WTC11 (cell line): ENCODE results near the gene AQP4. TPM values are rescaled to one million over a fixed set of nuclear protein-coding genes. Genes with fewer than 3 reads are reported as not detected.

ENCODE experiments used
- ATAC-seq: fragments of 200-7000 bp; cut with Tn5 transposase; 2 replicates; pipeline ENCODE4 v1.10.0; 2021; ENCODE audit warnings: mild to moderate bottlenecking, moderate library complexity
- CTCF ChIA-PET: fragments of 300-600 bp; sonication (Branson Sonifier 250); formaldehyde crosslinking; loops from one replicate; lab custom pipeline; 2021; ENCODE audit warnings: antibody characterized with exemption; lab: Charles Lee
- POLR2A ChIA-PET: fragments of 350-600 bp; sonication (Branson Sonifier 250); formaldehyde crosslinking; loops from one replicate; lab custom pipeline; 2021; ENCODE audit warnings: antibody characterized with exemption; lab: Charles Lee
- DNase-seq: peaks from one replicate; pipeline ENCODE4 v3.0.0; 2021; ENCODE audit warnings: low spot score
- H3K27ac Mint-ChIP-seq: 2 replicates; pipeline ENCODE4 v1.8.0; 2021; ENCODE audit warnings: mixed read lengths
- H3K27me3 Mint-ChIP-seq: 2 replicates; pipeline ENCODE4 v1.8.0; 2021; ENCODE audit warnings: low read depth, mild to moderate bottlenecking, moderate library complexity, mixed read lengths
- H3K36me3 Mint-ChIP-seq: 2 replicates; pipeline ENCODE4 v1.8.0; 2021; ENCODE audit warnings: mixed read lengths
- H3K4me1 Mint-ChIP-seq: 2 replicates; pipeline ENCODE4 v1.8.0; 2022; ENCODE audit warnings: mixed read lengths
- H3K4me3 Mint-ChIP-seq: 2 replicates; pipeline ENCODE4 v1.8.0; 2021; ENCODE audit warnings: mild to moderate bottlenecking, moderate library complexity, mixed read lengths
- H3K9me3 Mint-ChIP-seq: 2 replicates; pipeline ENCODE4 v1.8.0; 2021; ENCODE audit warnings: mixed read lengths
- ATF1 ChIP-seq: sonication (generic); formaldehyde crosslinking; IDR thresholded peaks from 2 replicates; pipeline ENCODE4 v1.8.1; 2023; ENCODE audit warnings: mild to moderate bottlenecking, moderate library complexity, missing genetic modification reagents
- ATF6 ChIP-seq: sonication (generic); formaldehyde crosslinking; IDR thresholded peaks from 2 replicates; pipeline ENCODE4 v1.8.1; 2023; ENCODE audit warnings: mild to moderate bottlenecking, missing genetic modification reagents
- CTCF ChIP-seq: fragments of 200-600 bp; IDR thresholded peaks from 2 replicates; pipeline ENCODE4 v1.8.0; 2022; ENCODE audit warnings: antibody characterized with exemption
- E2F4 ChIP-seq: sonication (generic); formaldehyde crosslinking; IDR thresholded peaks from 2 replicates; pipeline ENCODE4 v1.8.1; 2022; ENCODE audit warnings: low read depth, mild to moderate bottlenecking, moderate library complexity, missing genetic modification reagents, borderline replicate concordance
- ETV6 ChIP-seq: sonication (generic); formaldehyde crosslinking; IDR thresholded peaks from 2 replicates; pipeline ENCODE4 v1.8.1; 2022; ENCODE audit warnings: mild to moderate bottlenecking, missing genetic modification reagents
- HMGA2 ChIP-seq: fragments of 250-450 bp; sonication (Bioruptor Pico); IDR thresholded peaks from 2 replicates; pipeline ENCODE4 v1.4.0; 2021; ENCODE audit warnings: mild to moderate bottlenecking, moderate library complexity
- NR2C2 ChIP-seq: sonication (generic); formaldehyde crosslinking; IDR thresholded peaks from 2 replicates; pipeline ENCODE4 v1.8.0; 2022; ENCODE audit warnings: mild to moderate bottlenecking, missing genetic modification reagents
- RORB ChIP-seq: fragments of 250-450 bp; sonication (Bioruptor Pico); IDR thresholded peaks from 2 replicates; pipeline ENCODE4 v1.9.0; 2021; ENCODE audit warnings: mild to moderate bottlenecking
- SMAD3 ChIP-seq: sonication (generic); formaldehyde crosslinking; IDR thresholded peaks from 2 replicates; pipeline ENCODE4 v1.8.0; 2022; ENCODE audit warnings: missing genetic modification reagents, mild to moderate bottlenecking, borderline replicate concordance
- SMAD4 ChIP-seq: sonication (generic); formaldehyde crosslinking; IDR thresholded peaks from 2 replicates; pipeline ENCODE4 v1.8.0; 2022; ENCODE audit warnings: mild to moderate bottlenecking, missing genetic modification reagents
- SP1 ChIP-seq: sonication (generic); formaldehyde crosslinking; conservative IDR thresholded peaks from 2 replicates; pipeline ENCODE4 v1.8.1; 2022; ENCODE audit warnings: missing genetic modification reagents
- TCF7 ChIP-seq: sonication (generic); formaldehyde crosslinking; IDR thresholded peaks from 2 replicates; pipeline ENCODE4 v1.8.0; 2022; ENCODE audit warnings: mild to moderate bottlenecking, low read depth, missing genetic modification reagents, moderate library complexity
- USF1 ChIP-seq: sonication (generic); formaldehyde crosslinking; IDR thresholded peaks from 2 replicates; pipeline ENCODE4 v1.8.0; 2022; ENCODE audit warnings: mild to moderate bottlenecking, missing genetic modification reagents
- ZBTB43 ChIP-seq: sonication (generic); formaldehyde crosslinking; IDR thresholded peaks from 2 replicates; pipeline ENCODE4 v1.8.1; 2023; ENCODE audit warnings: mild to moderate bottlenecking, missing genetic modification reagents
- ZNF121 ChIP-seq: sonication (generic); formaldehyde crosslinking; IDR thresholded peaks from 2 replicates; pipeline ENCODE4 v1.8.0; 2023; ENCODE audit warnings: missing genetic modification reagents
- ZNF219 ChIP-seq: sonication (generic); formaldehyde crosslinking; IDR thresholded peaks from 2 replicates; pipeline ENCODE4 v1.8.0; 2023; ENCODE audit warnings: missing genetic modification reagents, mild to moderate bottlenecking, borderline replicate concordance
- ZNF317 ChIP-seq: sonication (generic); formaldehyde crosslinking; IDR thresholded peaks from 2 replicates; pipeline ENCODE4 v1.8.1; 2023; ENCODE audit warnings: low read depth, mild to moderate bottlenecking, moderate library complexity, missing genetic modification reagents, borderline replicate concordance
- ZNF532 ChIP-seq: fragments of 250-450 bp; sonication (Bioruptor Pico); IDR thresholded peaks from 2 replicates; pipeline ENCODE4 v1.9.0; 2021; ENCODE audit warnings: mild to moderate bottlenecking, borderline replicate concordance
- total RNA-seq: library from RNA; stranded (reverse); gene quantifications from 3 replicates; pipeline ENCODE4 v1.2.3, GENCODE V29; 2021

AQP4 gene
- total RNA-seq, 1 experiment from 2014 or later = 4.5 TPM

- DNase-seq = no peak
- H3K4me1 Mint-ChIP-seq = no peaks in the 10 kb centered on the region
- ChIA-PET CTCF (no interaction called here), POLR2A (no interaction called here)
- TF ChIP-seq RORB (no peak), ATF6 (CRISPR knock-in tag) (no peak), ETV6 (CRISPR knock-in tag) (no peak), USF1 (no peak), ZNF219 (CRISPR knock-in tag) (no peak), NR2C2 (no peak), SMAD3 (CRISPR knock-in tag) (no peak), E2F4 (CRISPR knock-in tag) (no peak), CTCF (no peak), TCF7 (no peak), ZNF317 (CRISPR knock-in tag) (no peak), SP1 (CRISPR knock-in tag) (no peak), ZNF532 (CRISPR knock-in tag) (no peak), ZNF121 (CRISPR knock-in tag) (no peak), SMAD4 (CRISPR knock-in tag) (no peak), ZBTB43 (CRISPR knock-in tag) (no peak), ATF1 (CRISPR knock-in tag) (no peak), HMGA2 (CRISPR knock-in tag) (no peak)
- peaks cover 57% of the 10 kb centered on the region for H3K9me3 Mint-ChIP-seq
- H3K27me3 Mint-ChIP-seq = peaks cover 12% of the 10 kb centered on the region
- no peak overlapping the region for H3K27ac Mint-ChIP-seq
- H3K36me3 Mint-ChIP-seq = peaks cover 23% of the 10 kb centered on the region
- ATAC-seq = no peak
- no peak overlapping the region for H3K4me3 Mint-ChIP-seq
These were observed 36.8 kb upstream of the AQP4 start for GRCh38 chr18:26902291-26902690.
